ENCODE results near the gene EXT2.

- TF ChIP-seq CTCF (conservative IDR thresholded peaks at IDR 0.05; ENCODE audit: low read depth, low read length) (no peak), EZH2phosphoT487 (IDR thresholded peaks at IDR 0.05; ENCODE audit: borderline replicate concordance, low read length) (no peak)
These were observed 140.8 kb downstream of the EXT2 start for GRCh38 chr11:44236296-44236695.
